ENCODE data around the gene KRTAP5-2.

The KRTAP5-2 gene

GRCh38 chr11:1573077-1573902 is 24.8 kb downstream of the KRTAP5-2 start:
- Histone ChIP-seq H3K4me1 (ENCODE audit: insufficient read depth, poor library complexity, severe bottlenecking) (no peaks in the 10 kb centered on the region), H3K27ac (ENCODE audit: poor library complexity, severe bottlenecking) (no peak overlapping the region), H3K27me3 (ENCODE audit: insufficient read depth, poor library complexity, severe bottlenecking) (peaks cover 20% of the 10 kb centered on the region), H3K36me3 (ENCODE audit: low read depth) (no peaks in the 10 kb centered on the region), H3K4me3 (ENCODE audit: severe bottlenecking) (peak overlapping the region; percentile 50), H3K9me3 (ENCODE audit: severe bottlenecking) (peaks cover 2% of the 10 kb centered on the region)
- ATAC-seq (ENCODE audit: low read depth) (peak; percentile 31; the same call in 2 of the 3 replicates), DNase-seq (ENCODE audit: low spot score) (no peak)
- TF ChIP-seq CTCF (IDR thresholded peaks at IDR 0.05; ENCODE audit: poor library complexity, severe bottlenecking) = no peak

GRCh38 chr11:1572197-1573076 is 25.7 kb downstream of the KRTAP5-2 start, which contains the start of gene DUSP8:
TSS of gene DUSP8 (minus strand) at chr11:1572271. CDS start at chr11:1565826, 6,445 bp downstream.
- DNase-seq (ENCODE audit: low spot score) = peak; percentile 78
- Histone ChIP-seq H3K4me1 (ENCODE audit: insufficient read depth, poor library complexity, severe bottlenecking) (no peaks in the 10 kb centered on the region), H3K36me3 (ENCODE audit: low read depth) (no peaks in the 10 kb centered on the region), H3K4me3 (ENCODE audit: severe bottlenecking) (peak within 1 kb of the TSS; percentile 50), H3K27me3 (ENCODE audit: insufficient read depth, poor library complexity, severe bottlenecking) (peaks cover 20% of the 10 kb centered on the region), H3K27ac (ENCODE audit: poor library complexity, severe bottlenecking) (no peak within 1 kb of the TSS), H3K9me3 (ENCODE audit: severe bottlenecking) (no peaks in the 10 kb centered on the region)
- ATAC-seq (ENCODE audit: low read depth) = peak; percentile 6; the same call in 1 of the 3 replicates
- no peak for TF ChIP-seq CTCF (IDR thresholded peaks at IDR 0.05; ENCODE audit: poor library complexity, severe bottlenecking)

GRCh38 chr11:1571760-1572196 is 26.3 kb downstream of the KRTAP5-2 start:
- peaks cover 20% of the 10 kb centered on the region for H3K27me3 ChIP-seq (ENCODE audit: insufficient read depth, poor library complexity, severe bottlenecking)
- DNase-seq (ENCODE audit: low spot score) (no peak), ATAC-seq (ENCODE audit: low read depth) (no peak)
- no peaks in the 10 kb centered on the region for H3K4me1 ChIP-seq (ENCODE audit: insufficient read depth, poor library complexity, severe bottlenecking)
- no peaks in the 10 kb centered on the region for H3K36me3 ChIP-seq (ENCODE audit: low read depth)
- H3K4me3 ChIP-seq (ENCODE audit: severe bottlenecking) = peak overlapping the region; percentile 50
- no peak overlapping the region for H3K27ac ChIP-seq (ENCODE audit: poor library complexity, severe bottlenecking)
- no peak for TF ChIP-seq CTCF (IDR thresholded peaks at IDR 0.05; ENCODE audit: poor library complexity, severe bottlenecking)
- no peaks in the 10 kb centered on the region for H3K9me3 ChIP-seq (ENCODE audit: severe bottlenecking)

- Histone ChIP-seq H3K9me3 (ENCODE audit: severe bottlenecking) (no peaks in the 10 kb centered on the region), H3K27ac (ENCODE audit: poor library complexity, severe bottlenecking) (no peak overlapping the region), H3K27me3 (ENCODE audit: insufficient read depth, poor library complexity, severe bottlenecking) (peaks cover 20% of the 10 kb centered on the region)
Measured at GRCh38 chr11:1570896-1571759, 27.0 kb downstream of the KRTAP5-2 start.

More at GRCh38 chr11:1570896-1571759, 27.0 kb downstream of the KRTAP5-2 start:
- DNase-seq (ENCODE audit: low spot score) (no peak), ATAC-seq (ENCODE audit: low read depth) (no peak)
- Histone ChIP-seq H3K4me3 (ENCODE audit: severe bottlenecking) (peak overlapping the region; percentile 50), H3K4me1 (ENCODE audit: insufficient read depth, poor library complexity, severe bottlenecking) (no peaks in the 10 kb centered on the region), H3K36me3 (ENCODE audit: low read depth) (no peaks in the 10 kb centered on the region)
- TF ChIP-seq CTCF (IDR thresholded peaks at IDR 0.05; ENCODE audit: poor library complexity, severe bottlenecking) = no peak
